Measurements from ENCODE around the gene TTYH2.

- no peak for TF ChIP-seq CTCF (conservative IDR thresholded peaks at IDR 0.05; ENCODE audit: low read depth, low read length)
- TF ChIP-seq EZH2 (IDR thresholded peaks at IDR 0.05; ENCODE audit: borderline replicate concordance, low read depth, low read length, poor library complexity, severe bottlenecking): no peak
Measured at GRCh38 chr17:74299226-74300009, 86.0 kb downstream of the TTYH2 start.
